Measurements from ENCODE around the gene ZNF484. TPM values are rescaled to one million over a fixed set of nuclear protein-coding genes. Genes with fewer than 3 reads are reported as not detected.
A peak's percentile ranks its signal among the peaks of the same experiment; 100 is the strongest.
"Not testable (repeated sequence)": the region's sequence is repeated elsewhere in the genome, so short reads cannot be mapped to it uniquely, and the experiment has no call there.

The ZNF484 gene
- total and polyA plus RNA-seq, 2 donors from 2014 or later: 1.9 to 13.5 TPM

- H3K27me3 ChIP-seq (ENCODE audit: control insufficient read depth, insufficient read depth, low read length): no peaks in the 10 kb centered on the region
- FAIRE-seq: no peak
- no peak for TF ChIP-seq CTCF (IDR thresholded peaks at IDR 0.05; ENCODE audit: borderline replicate concordance, extremely low read depth, insufficient read depth)
- no peak for DNase-seq
- H3K9me3 ChIP-seq (ENCODE audit: control insufficient read depth in 2 of 3, insufficient read depth in 1 of 3, low read length in 3 of 3): peaks cover 14 to 38% (median 21%) of the 10 kb centered on the region in 3 donors
- H3K27ac ChIP-seq (ENCODE audit: low read depth in 2 of 2, low read length in 2 of 2): no peak overlapping the region
- intact Hi-C loops (cut with DNase I): no loop called here
- H3K4me1 ChIP-seq (ENCODE audit: control insufficient read depth in 2 of 3, insufficient read depth in 2 of 3, low read depth in 1 of 3, low read length in 3 of 3): no peaks in the 10 kb centered on the region
- H3K4me3 ChIP-seq (ENCODE audit: low read length in 3 of 3): peak overlapping the region in 1 of 3 donors; percentile 17
- no peak overlapping the region for H3K9ac ChIP-seq (ENCODE audit: low read length in 3 of 3)
- H3K36me3 ChIP-seq (ENCODE audit: control insufficient read depth in 2 of 3, insufficient read depth in 3 of 3, low read length in 3 of 3): peaks cover 16 to 31% (median 17%) of the 10 kb centered on the region in 3 donors
These were observed 31.1 kb downstream of the ZNF484 start for GRCh38 chr9:92846662-92847145.

DNA sequence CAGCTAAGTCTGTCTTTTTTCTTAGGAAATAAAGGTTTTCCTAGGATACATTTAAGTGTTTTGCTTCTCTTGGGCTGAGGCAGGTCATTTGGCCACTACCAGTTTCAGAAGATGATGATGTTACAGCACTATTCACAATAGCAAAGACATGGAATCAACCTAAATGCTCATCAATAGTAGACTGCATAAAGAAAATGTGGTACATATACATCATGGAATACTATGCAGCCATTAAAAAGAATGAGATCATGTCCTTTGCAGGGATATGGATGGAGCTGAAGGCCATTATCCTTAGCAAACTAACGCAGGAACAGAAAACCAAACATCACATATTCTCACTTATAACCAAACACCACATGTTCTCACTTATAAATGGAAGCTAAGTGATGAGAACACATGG is 39.4 kb downstream of the ZNF484 start:
- DNase-seq; H3K9ac ChIP-seq (ENCODE audit: low read length in 3 of 3); H3K27ac ChIP-seq (ENCODE audit: low read depth in 2 of 2, low read length in 2 of 2); H3K27me3 ChIP-seq (ENCODE audit: control insufficient read depth, insufficient read depth, low read length); FAIRE-seq; H3K4me3 ChIP-seq (ENCODE audit: low read length in 3 of 3); H3K36me3 ChIP-seq (ENCODE audit: control insufficient read depth in 2 of 3, insufficient read depth in 3 of 3, low read length in 3 of 3); H3K4me1 ChIP-seq (ENCODE audit: control insufficient read depth in 2 of 3, insufficient read depth in 2 of 3, low read depth in 1 of 3, low read length in 3 of 3); intact Hi-C loops (cut with DNase I): not testable (repeated sequence)
- peaks cover 0 to 25% (median 0%) of the 10 kb centered on the region in 3 donors for H3K9me3 ChIP-seq (ENCODE audit: control insufficient read depth in 2 of 3, insufficient read depth in 1 of 3, low read length in 3 of 3)

- Histone ChIP-seq H3K27ac (ENCODE audit: low read depth in 2 of 2, low read length in 2 of 2) (no peak overlapping the region), H3K4me3 (ENCODE audit: low read length in 3 of 3) (no peak overlapping the region), H3K4me1 (ENCODE audit: control insufficient read depth in 2 of 3, insufficient read depth in 2 of 3, low read depth in 1 of 3, low read length in 3 of 3) (no peaks in the 10 kb centered on the region), H3K27me3 (ENCODE audit: control insufficient read depth, insufficient read depth, low read length) (no peaks in the 10 kb centered on the region), H3K36me3 (ENCODE audit: control insufficient read depth in 2 of 3, insufficient read depth in 3 of 3, low read length in 3 of 3) (no peaks in the 10 kb centered on the region), H3K9me3 (ENCODE audit: control insufficient read depth in 2 of 3, insufficient read depth in 1 of 3, low read length in 3 of 3) (peaks cover 0 to 25% (median 0%) of the 10 kb centered on the region in 3 donors), H3K9ac (ENCODE audit: low read length in 3 of 3) (no peak overlapping the region)
- DNase-seq: no peak
- FAIRE-seq: no peak
- intact Hi-C loops (cut with DNase I): no loop called here
- TF ChIP-seq CTCF (IDR thresholded peaks at IDR 0.05; ENCODE audit: borderline replicate concordance, extremely low read depth, insufficient read depth): no peak
These were observed 40.6 kb downstream of the ZNF484 start for GRCh38 chr9:92837191-92837590.

DNA sequence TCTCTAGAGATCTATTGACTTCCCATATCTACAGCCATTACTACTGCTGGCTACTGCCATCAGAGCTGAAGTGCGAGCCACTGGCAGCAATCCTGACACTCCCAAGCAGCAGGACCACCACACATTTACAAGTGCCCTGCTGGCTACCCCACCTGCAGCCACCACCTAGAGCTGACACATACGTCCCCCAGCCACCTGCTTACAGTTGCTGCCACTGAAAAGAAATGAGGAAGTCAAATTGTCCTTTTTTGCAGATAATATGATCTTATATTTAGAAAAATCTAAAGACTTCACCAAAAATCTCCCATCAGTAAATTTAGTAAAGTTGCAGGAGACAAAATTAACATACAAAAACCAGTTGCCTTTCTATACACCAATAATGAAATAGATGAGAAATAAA is 48.4 kb downstream of the ZNF484 start:
- peaks cover 0 to 5% (median 0%) of the 10 kb centered on the region in 3 donors for H3K9me3 ChIP-seq (ENCODE audit: control insufficient read depth in 2 of 3, insufficient read depth in 1 of 3, low read length in 3 of 3)
- DNase-seq (no peak), FAIRE-seq (no peak)
- no peak overlapping the region for H3K4me3 ChIP-seq (ENCODE audit: low read length in 3 of 3)
- no peak for TF ChIP-seq CTCF (IDR thresholded peaks at IDR 0.05; ENCODE audit: borderline replicate concordance, extremely low read depth, insufficient read depth)
- H3K9ac ChIP-seq (ENCODE audit: low read length in 3 of 3): no peak overlapping the region
- no peaks in the 10 kb centered on the region for H3K27me3 ChIP-seq (ENCODE audit: control insufficient read depth, insufficient read depth, low read length)
- H3K36me3 ChIP-seq (ENCODE audit: control insufficient read depth in 2 of 3, insufficient read depth in 3 of 3, low read length in 3 of 3): no peaks in the 10 kb centered on the region
- H3K27ac ChIP-seq (ENCODE audit: low read depth in 2 of 2, low read length in 2 of 2): no peak overlapping the region
- no peaks in the 10 kb centered on the region for H3K4me1 ChIP-seq (ENCODE audit: control insufficient read depth in 2 of 3, insufficient read depth in 2 of 3, low read depth in 1 of 3, low read length in 3 of 3)
- intact Hi-C loops (cut with DNase I): no loop called here

- intact Hi-C loops (cut with DNase I); H3K36me3 ChIP-seq (ENCODE audit: control insufficient read depth in 2 of 3, insufficient read depth in 3 of 3, low read length in 3 of 3); H3K27ac ChIP-seq (ENCODE audit: low read depth in 2 of 2, low read length in 2 of 2); H3K4me3 ChIP-seq (ENCODE audit: low read length in 3 of 3); FAIRE-seq; DNase-seq; H3K27me3 ChIP-seq (ENCODE audit: control insufficient read depth, insufficient read depth, low read length); H3K9ac ChIP-seq (ENCODE audit: low read length in 3 of 3); H3K4me1 ChIP-seq (ENCODE audit: control insufficient read depth in 2 of 3, insufficient read depth in 2 of 3, low read depth in 1 of 3, low read length in 3 of 3); H3K9me3 ChIP-seq (ENCODE audit: control insufficient read depth in 2 of 3, insufficient read depth in 1 of 3, low read length in 3 of 3): not testable (repeated sequence)
These were observed 52.8 kb downstream of the ZNF484 start for GRCh38 chr9:92825065-92825464.
